NCI-H82 treated with DMSO at 0.1 percent for 48 hours (cell line): Measurements from ENCODE around the gene TBC1D8.
"Not testable (repeated sequence)": the region's sequence is repeated elsewhere in the genome, so short reads cannot be mapped to it uniquely, and the experiment has no call there.

ENCODE experiments used
- DNase-seq: peaks from one replicate; lab custom pipeline; 2025; ENCODE audit not compliant: unreplicated experiment; lab: John Stamatoyannopoulos, UW

The TBC1D8 gene

DNA sequence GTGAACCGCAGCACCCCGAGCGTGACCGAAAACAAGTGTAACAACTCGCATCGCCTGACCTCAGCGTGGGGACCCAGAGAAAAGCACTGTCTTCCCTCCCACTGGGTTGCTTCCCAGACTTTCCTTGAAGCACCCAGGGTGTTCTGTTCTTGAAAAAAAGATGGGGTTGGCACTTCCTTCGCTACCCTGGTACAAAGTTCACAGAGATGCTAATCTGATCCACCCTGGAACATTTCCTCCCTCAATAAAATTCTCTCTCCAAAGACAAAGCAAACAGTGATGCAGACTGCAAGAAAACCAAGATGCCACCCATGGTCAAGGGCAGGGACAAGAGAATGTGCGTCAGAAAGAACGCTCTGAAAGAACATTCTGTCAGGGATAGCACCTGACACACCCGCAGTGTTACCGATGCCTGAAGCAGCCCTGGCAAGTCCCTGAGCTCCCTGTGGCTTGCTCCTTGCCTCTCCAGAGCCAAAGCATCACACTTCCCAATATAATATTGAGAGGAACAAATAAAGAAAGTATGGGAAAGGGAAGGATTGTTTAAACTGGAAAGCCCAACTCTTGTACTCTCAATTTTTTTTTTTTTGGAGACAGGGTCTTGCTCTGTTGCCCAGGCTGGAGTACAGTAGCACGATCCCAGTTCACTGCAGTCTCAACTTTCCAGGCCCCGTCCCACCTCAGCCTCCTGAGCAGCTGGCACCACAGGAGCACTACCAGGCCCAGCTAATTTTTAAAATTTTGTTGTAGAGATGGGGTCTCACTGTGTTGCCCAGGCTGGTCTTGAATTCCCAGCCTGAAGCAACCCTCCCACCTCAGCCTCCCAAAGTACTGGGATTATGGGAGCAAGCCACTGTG lies 70.7 kb downstream of the TBC1D8 start:
- no peak for DNase-seq

DNA sequence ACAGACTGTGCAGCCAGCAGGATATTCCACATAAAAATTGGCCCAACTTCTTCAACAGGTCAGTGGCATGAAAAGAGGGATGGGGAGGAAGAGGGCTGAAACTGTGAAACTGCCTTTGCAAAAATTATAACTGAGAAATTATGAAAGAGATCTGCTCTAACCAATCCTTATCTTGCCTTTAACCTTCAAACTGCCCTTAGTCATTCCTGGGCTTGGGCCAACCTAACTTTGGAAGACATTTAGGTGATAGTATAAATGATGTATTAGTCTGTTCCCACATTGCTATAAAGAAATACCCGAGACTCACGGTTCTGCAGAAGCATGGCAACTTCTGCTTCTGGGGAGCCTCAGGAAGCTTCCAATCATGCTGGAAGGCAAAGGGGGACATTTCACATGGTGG lies 74.6 kb downstream of the TBC1D8 start:
- DNase-seq, result no peak

DNA sequence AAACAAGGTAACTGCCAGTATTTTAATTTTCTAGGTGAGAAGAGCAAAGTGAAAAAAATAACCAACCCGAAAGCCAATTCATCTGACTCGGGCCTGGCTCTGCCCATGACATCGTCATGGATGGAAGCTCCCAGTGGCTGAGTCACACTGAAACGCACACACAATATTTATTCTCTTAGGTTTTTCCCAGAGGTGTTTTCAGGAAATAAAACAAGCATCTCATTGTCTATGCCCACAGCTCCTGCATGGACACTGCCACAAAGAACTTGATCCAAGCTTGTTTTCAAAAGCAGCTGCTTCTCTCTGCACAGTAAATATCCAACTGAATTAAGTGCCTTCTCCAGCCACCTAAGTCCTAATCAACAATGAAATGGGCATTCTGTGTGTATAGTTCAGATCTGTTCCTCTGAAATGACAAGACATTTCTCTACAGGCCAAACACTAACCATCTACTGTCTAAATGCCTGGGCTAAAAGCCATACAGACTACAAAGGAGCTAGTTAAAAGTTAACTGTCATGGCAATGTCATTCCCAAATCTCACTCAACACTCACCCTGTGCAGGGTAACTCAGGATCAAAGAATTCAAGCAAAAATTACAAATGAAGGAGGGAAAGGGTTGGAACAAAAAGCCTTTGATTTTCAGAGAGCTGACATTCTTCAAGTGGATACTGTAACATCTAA lies 86.2 kb downstream of the TBC1D8 start:
- DNase-seq, result no peak

DNA sequence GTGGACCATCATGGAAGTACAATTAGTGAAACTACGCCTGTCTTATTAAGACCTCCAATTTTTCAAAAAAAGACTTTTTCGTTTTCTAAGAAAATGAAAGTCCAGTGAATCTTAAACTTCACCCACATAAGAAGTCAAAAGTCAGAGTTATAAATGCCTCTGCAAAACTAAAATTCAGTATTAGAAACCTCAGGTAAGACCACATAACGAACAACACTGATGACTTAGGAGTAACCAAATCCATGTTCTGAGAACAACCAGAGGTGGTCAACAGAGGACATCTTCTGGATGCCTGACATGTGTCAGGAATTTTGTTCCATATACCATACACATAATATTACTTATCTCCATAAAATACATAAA lies 86.7 kb downstream of the TBC1D8 start:
- DNase-seq, result no peak

DNA sequence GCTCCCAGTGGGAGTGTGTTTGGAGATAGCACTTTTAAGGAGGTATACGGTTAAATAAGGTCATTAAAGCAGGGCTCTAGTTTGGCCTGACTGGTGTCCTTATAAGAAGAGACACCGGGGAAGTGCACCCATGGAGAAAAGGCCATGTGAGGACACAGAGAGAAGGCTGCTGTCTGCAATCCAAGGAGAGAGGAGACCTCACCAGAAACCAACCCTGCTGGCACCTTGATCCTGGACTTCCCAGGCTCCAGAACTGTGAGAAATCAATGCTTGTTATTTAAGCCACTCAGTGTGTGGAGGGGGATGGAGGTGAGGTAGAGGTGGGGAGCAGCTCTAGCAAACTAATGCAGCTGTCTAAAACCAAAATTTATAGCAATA lies 87.1 kb downstream of the TBC1D8 start:
- DNase-seq, result no peak

DNA sequence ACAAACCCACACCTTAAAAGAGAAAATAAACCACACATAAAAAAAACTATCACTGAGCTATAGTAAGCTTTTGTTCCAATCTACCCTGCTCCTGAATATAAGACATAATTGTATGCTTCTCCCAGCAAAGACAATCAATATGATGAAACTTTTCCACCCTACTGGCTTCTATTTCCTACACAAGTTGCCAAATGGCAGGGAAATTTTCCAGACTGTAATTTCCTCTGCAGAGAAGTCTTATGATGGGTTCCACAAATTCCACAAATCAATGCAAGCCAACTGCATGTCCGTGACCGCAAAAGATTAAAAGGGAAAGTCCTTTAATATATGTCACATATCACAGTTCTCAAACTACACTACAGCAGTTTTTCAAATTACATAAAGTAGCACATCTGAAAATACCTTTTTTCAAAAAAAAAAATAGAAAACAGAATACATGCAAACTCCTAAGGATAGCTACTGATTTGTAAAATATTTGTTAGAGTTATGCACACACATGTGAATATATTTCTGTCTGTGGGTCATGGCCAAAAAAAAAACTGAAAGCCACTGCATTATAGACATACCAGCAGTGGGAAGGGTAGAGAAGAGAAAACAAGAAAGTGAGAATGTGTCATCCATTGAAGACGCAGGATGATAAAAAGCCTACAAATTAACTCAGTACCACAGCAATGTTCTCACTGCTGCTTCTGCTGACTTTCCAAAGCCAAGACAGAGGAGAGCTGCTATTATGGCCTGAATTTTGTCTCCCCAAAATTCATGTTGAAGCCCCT lies 87.6 kb downstream of the TBC1D8 start:
- no peak for DNase-seq

DNA sequence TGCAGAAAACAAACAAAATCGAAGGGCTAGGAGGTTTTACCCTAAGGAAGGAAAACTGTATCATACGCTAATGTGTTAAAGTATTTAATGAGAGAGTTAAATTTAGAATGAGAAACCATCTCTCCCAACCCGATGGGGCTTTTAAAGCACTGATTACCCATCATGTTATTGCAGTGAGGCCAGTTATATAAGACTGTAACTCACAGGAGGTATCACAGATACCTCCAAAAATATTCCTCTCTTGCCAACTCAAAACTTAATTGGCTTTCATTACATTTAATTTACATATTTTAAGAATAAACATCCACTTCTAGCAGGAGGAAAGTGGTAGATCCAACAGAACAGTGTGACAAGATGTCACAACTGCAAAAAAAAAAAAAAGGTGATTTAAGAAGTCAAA lies 92.8 kb downstream of the TBC1D8 start:
- no peak for DNase-seq

DNA sequence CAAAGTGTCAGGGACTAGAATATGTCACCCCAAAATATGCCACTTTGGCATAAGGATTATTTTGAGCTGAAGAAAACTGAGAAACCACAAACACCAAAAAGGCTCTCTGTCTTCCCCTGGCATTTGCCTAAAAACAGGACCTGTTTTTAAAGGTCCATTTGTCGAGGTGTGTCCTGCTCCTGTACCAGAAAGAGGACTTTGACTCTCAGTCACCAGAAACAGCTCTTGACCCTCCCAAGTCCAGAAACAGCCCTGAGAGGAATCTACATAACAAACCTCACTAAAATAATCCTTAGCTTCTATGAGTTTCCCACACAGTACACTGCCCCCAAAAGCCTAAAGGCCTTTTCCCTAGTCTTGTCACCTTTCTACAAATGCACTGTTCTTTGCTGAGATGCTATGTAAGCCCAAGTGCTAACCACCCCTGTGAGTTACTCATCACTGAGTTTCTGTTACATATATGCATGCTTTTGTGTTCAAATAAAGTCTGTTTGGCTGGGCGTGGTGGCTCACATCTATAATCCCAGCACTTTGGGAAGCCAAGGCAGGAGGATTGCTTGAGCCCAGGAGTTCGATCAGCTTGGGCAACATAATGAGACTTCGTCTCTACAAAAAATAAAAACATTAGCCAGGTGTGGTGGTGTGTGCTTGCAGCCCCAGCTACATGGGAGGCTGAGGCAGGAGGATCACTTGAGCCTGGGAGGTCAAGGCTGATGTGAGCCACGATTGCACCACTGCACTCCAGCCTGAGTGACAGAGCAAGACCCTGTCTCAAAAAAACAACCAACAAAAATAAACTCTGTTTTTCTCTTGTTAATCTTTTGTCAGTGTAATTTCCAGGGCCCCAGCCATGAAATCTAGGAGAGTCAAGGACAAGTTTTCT lies 93.9 kb downstream of the TBC1D8 start:
- no peak for DNase-seq

DNA sequence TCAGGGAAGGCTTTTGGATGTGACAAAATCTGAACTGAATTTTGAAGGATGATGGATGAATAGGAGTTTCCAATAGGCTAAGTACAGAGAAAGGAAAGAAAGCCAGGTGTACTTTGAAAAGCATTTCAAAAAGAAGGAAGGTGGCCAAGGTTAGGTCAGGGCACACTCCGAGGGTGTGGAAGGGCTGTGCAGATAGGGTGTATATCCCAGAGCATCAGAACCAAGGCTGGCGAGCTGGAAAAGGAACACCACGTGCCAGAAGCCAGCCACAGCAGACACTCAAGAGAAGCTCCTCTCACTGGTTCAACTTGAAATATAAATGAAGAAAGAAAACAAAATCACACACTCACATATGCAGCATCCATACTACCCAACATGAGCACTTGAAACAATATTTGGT lies 98.1 kb downstream of the TBC1D8 start:
- no peak for DNase-seq

DNA sequence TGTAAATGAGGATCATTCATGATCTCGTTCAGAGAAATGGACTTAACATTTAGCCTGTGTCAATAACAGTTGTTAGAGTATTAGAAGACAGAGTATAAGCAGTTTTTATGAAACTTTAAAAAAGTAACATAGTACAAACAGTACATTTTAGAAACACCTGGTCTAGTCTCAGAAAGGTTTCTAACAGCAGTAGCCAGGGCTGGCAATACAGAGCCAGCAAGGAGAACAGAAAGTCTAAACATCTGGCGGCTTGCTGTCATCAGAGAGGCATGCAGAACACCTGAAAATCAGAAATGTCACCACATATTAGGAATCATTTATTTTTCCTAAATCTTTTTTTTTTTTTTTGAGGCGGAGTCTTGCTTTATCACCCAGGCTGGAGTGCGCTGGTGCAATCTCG lies 99.0 kb downstream of the TBC1D8 start:
- DNase-seq, result no peak

DNA sequence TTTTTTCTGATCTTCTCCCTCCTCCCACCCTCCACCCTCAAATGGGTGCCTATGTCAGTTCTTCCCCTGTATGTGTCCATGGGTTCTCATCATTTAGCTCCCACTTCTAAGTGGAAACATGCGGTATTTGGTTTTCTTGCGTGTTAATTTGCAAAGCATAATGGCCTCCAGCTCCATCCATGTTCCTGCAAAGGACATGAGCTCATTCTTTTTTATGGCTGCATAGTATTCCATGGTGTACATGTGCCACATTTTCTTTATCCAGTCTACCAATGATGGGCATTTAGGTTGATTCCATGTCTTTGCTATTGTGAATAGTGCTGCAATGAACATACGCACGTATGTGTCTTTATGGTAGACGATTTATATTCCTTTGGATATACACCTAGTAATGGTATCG lies 100.3 kb downstream of the TBC1D8 start:
- not testable (repeated sequence) for DNase-seq

DNA sequence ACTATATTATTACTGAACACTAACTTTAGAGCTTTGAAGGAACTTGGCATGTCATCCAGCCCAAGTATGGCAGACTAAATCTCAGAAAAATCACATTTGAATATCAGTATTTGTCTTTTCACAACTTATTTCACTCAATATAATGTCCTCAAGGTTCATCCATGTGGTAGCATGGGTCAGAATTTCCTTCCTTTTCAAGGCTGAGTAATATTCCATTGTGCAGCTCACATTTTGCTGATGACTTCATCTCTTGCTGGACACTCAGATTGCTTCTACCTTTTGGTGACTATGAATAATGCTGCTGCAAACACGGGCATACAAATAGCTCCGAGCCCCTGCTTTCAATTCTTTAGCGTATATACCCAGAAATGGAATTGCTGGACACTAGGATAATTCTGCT lies 102.4 kb downstream of the TBC1D8 start:
- DNase-seq, result no peak

DNA sequence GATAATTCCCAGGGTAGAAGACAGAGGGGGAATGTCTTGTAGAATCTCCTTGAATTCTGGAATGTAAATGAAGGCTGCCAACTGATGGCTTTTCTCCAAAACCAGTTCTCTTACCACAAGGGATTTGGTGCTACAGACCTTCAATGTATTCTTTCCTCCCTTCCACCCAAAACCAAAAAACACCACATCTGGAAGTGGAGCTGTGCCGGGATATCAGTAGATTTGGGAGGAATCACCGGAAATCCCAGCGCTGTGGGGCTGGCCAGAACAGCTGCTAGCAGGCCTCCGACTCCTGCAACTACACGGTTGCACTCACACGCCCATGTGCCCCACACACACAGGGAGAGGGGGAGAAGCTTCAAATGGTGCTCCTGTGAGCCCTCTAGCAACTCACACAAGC lies 103.4 kb downstream of the TBC1D8 start:
- no peak for DNase-seq

DNA sequence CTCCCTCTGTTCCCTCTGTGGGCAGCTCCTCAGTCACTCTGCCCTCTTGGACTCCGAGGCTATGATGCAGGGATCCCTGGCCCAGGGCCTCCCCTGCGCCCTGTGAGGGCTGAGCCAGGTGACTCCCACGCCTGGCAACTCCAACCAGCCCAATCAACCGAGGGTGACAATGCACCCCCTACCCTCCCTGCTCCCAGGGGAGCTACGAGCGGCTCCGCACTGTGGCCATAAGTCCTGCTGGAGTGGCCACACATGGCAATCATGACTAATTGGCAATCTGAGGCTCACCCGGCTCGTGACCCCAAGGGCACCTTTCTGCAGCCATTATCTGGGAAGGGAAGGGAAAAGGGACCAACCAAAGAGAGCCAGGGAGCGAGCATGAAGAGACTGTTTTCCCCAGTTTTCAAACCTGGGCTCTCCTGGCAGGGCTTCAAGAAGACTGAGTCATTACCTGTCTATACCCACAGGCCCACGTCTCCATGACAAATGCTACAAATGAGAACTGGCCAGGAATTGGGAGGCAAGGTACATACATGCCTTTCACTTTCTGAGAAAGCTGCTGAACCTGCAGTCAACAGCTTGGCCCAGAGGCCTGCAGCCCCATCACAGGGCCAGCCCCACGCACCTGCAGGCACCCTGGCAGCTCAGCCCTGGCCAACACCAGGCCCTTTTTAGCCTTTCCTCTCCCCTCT lies 104.0 kb downstream of the TBC1D8 start:
- DNase-seq, result no peak

DNA sequence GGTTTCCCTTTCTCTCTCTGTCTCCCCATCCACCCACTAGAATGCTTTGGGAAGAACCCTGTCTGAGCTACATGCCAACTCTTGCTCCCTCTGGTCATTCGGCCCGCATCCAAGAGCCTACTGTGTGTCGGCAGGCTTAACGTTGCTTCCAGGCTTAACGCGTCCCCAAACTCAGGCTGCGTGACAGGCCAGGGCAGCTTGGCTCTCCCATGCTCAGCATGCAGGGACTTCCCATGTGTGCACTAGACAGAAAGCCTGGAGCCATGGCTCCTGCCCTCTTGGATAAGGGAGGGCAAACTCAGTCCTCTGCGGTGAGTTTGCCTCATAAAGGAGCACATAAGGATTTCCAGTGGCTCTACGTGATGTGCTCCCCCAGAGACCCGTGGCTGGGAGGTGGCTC lies 105.9 kb downstream of the TBC1D8 start:
- DNase-seq, result no peak

DNA sequence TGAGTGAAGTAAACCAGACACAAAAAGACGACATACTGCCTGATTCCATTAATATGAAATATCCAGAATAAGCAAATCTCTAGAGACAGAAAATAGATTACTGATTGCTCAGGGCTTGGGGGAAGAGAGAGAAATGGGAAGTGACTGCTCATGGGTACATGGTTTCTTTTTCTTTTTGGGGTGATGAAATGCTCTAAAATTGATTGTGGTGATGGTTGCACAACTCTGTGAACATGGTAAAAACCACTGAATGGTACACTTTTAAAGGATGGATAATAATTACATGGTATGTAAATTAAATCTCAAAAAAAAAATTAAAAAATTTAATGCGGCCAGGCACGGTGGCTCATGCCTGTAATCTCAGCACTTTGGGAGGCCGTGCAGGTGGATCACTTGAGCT lies 109.8 kb downstream of the TBC1D8 start:
- no peak for DNase-seq

DNA sequence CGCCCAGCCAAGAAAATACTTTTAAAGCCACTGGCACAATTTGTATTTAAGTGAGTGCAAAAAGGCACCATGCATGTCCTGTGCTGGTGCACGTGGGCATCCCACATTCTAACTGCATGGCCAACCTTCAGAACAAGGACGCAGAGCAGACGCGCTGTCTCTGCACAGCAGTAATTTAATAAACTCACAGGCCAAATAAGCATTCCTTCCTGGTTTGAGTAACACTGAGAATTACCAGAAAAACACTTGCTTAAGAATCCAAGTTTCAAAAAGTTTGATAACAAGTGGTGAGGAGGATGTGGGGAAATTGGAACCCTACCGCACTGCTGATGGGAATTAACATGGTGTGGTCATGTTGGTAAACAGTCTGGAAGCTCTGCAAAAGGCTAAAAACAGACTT lies 110.4 kb downstream of the TBC1D8 start:
- DNase-seq, result no peak

DNA sequence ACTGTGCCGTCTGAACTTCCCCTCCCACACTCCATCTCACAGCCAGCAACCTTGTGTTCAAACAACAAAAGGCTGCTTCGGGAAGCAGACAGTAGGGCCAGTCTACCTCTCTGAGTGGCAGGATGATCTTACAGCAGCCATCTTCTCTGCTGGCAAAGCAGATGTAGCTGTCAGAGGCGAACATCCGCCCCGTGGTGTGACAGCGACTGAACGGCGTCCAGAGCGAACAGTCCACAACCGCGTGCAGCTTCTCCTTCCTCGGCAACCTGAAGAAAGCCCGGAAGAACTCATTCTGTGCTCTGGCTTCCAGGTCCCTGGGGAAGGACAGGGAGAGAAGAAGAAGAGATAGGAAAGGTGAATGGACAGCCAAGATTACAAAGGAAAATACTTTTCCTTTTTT lies 111.1 kb downstream of the TBC1D8 start:
- DNase-seq, result no peak

DNA sequence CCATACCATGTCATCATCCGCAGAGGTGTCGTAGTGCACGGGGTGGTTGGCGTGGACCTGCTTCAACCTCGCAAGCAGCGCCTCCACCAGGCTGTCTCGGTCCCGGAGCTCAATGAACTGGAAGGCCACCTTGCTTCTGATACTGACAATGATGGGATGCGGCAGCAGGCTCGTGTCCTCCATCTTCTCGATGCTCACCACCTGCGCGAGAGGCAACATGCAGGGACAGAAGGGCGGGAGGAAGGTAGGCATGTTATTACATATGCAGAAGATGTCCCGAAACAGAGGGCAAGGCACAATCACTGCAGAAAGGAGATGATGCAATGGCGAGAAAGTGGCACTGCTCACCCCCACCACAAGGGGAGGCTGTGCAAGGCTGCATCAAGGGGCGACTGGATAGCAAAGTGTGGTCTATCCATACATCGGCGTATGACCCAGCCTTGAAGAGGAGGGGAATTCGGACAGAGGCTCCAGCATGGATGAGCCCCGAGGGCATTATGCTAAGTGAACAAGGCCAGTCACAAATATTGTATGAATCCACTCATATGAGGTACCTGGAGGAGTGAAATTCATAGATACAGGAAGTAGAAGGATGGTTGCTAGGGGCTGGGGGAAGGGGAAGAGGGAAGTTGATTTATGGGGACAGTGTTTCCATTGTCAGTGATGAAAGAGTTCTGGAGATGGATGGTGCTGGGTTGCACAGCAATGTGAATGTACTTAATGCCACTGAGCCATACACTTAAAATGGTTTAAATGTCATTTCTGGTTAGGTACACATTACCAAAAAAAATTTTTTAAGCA lies 112.5 kb downstream of the TBC1D8 start:
- DNase-seq, result peak; percentile 12
